ENCODE data around the gene MED29. TPM values are rescaled to one million over a fixed set of nuclear protein-coding genes. Genes with fewer than 3 reads are reported as not detected.

MED29 gene
- polyA plus RNA-seq, 2 of the 4 experiments (the other 2 are of a cell fraction), result 47.7 to 57.5 TPM

DNA sequence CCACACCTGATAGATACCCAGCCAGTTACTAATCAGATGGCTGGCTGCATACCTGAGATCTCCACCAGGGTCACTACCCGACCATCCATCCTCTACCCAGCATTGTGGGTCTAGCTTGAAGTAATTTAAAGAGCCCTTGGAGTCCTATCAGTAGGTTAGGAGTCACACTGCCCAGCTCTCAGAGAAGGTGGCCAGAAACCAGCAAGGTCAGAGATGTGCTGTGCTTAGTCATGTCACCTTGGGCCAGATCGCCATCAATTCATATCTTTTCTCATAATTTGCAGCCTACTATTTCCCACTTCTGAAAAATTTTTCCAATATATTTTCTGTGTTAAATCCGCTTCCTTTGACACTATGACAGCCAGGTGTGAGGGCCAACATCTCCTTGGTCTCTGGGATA is 35.1 kb upstream of the MED29 start:
- H3K27ac ChIP-seq, result no peak overlapping the region
- ChIA-PET POLR2A (no interaction called here), CTCF (interaction anchor here (0.6 to 5.2 kb wide), 13 partner anchors 9 to 380 kb away, joined by 3 to 31 read pairs (median 7); partner anchors contain the start of genes PLEKHG2 and SAMD4B)
- H3K4me3 ChIP-seq, result no peak overlapping the region
- no peak for FAIRE-seq
- 85% methylated on average over 3 of the region's 3 CpGs for WGBS (ENCODE audit: missing lambda C conversion rate)
- no peaks in the 10 kb centered on the region for H3K4me1 ChIP-seq
- no peak for TF ChIP-seq TFCP2L1 (CRISPR knock-in tag; IDR thresholded peaks at IDR 0.05)
- TF ChIP-seq, protein P1, sequence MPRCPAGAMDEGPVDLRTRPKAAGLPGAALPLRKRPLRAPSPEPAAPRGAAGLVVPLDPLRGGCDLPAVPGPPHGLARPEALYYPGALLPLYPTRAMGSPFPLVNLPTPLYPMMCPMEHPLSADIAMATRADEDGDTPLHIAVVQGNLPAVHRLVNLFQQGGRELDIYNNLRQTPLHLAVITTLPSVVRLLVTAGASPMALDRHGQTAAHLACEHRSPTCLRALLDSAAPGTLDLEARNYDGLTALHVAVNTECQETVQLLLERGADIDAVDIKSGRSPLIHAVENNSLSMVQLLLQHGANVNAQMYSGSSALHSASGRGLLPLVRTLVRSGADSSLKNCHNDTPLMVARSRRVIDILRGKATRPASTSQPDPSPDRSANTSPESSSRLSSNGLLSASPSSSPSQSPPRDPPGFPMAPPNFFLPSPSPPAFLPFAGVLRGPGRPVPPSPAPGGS (IDR thresholded peaks at IDR 0.05), result no peak
- TF ChIP-seq MAX (IDR thresholded peaks at IDR 0.05), result no peak
- no peak for TF ChIP-seq EP300 (IDR thresholded peaks at IDR 0.05)
- TF ChIP-seq BHLHE40 (IDR thresholded peaks at IDR 0.05; ENCODE audit: low read depth, low read length), result no peak
- no peaks in the 10 kb centered on the region for H3K9me3 ChIP-seq
- H3K4me2 ChIP-seq, result no peak overlapping the region
- ATAC-seq, result peak in 1 of 2 experiments; percentile 16; a peak in 2 of 6 replicates
- no peak for DNase-seq (ENCODE audit: low read depth in 1 of 2, low spot score in 1 of 2)

- no peak overlapping the region for H3K4me2 ChIP-seq
- CTCF ChIA-PET, result interaction anchor here (0.6 to 5.2 kb wide), 11 partner anchors 8 to 923 kb away, joined by 3 to 31 read pairs (median 6); partner anchors contain the start of gene SAMD4B
- no peak for FAIRE-seq
- H3K27ac ChIP-seq, result no peak overlapping the region
- H3K4me1 ChIP-seq, result no peaks in the 10 kb centered on the region
- no peak for TF ChIP-seq TP53 (CRISPR knock-in tag; IDR thresholded peaks at IDR 0.05)
- no peak for TF ChIP-seq FOXS1 (CRISPR knock-in tag; IDR thresholded peaks at IDR 0.05)
- TF ChIP-seq RAD21 (conservative IDR thresholded peaks at IDR 0.05 in 1 of 2, IDR thresholded peaks at IDR 0.05 in 1 of 2), result no peak
- no peak for TF ChIP-seq FOSL2 (IDR thresholded peaks at IDR 0.05)
- no peak for TF ChIP-seq FOSL2 (CRISPR knock-in tag; IDR thresholded peaks at IDR 0.05)
- no peak for TF ChIP-seq POLR2A (IDR thresholded peaks at IDR 0.05; ENCODE audit: low read length)
- TF ChIP-seq TFCP2L1 (CRISPR knock-in tag; IDR thresholded peaks at IDR 0.05), result no peak
- TF ChIP-seq MAZ (IDR thresholded peaks at IDR 0.05; ENCODE audit: borderline replicate concordance, low read depth, low read length), result no peak
- no peak for TF ChIP-seq RFX5 (IDR thresholded peaks at IDR 0.05)
- no peak for TF ChIP-seq CEBPB (IDR thresholded peaks at IDR 0.05)
- no peak for TF ChIP-seq BHLHE40 (IDR thresholded peaks at IDR 0.05; ENCODE audit: low read depth, low read length)
- TF ChIP-seq, protein P2, sequence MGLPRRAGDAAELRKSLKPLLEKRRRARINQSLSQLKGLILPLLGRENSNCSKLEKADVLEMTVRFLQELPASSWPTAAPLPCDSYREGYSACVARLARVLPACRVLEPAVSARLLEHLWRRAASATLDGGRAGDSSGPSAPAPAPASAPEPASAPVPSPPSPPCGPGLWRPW (IDR thresholded peaks at IDR 0.05), result no peak
- TF ChIP-seq KDM1A (IDR thresholded peaks at IDR 0.05; ENCODE audit: low read depth), result no peak
- no peak for TF ChIP-seq GATA3 (IDR thresholded peaks at IDR 0.05; ENCODE audit: borderline replicate concordance)
- TF ChIP-seq HEYL (CRISPR knock-in tag; IDR thresholded peaks at IDR 0.05), result no peak
- TF ChIP-seq ZFP36 (IDR thresholded peaks at IDR 0.05; ENCODE audit: borderline replicate concordance, partially characterized antibody), result no peak
- no peak for TF ChIP-seq CBX8 (IDR thresholded peaks at IDR 0.05)
- TF ChIP-seq, protein P3, sequence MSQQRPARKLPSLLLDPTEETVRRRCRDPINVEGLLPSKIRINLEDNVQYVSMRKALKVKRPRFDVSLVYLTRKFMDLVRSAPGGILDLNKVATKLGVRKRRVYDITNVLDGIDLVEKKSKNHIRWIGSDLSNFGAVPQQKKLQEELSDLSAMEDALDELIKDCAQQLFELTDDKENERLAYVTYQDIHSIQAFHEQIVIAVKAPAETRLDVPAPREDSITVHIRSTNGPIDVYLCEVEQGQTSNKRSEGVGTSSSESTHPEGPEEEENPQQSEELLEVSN (IDR thresholded peaks at IDR 0.05; ENCODE audit: borderline replicate concordance, low read depth), result no peak
- 94% methylated on average over 18 of the region's 18 CpGs for WGBS (ENCODE audit: missing lambda C conversion rate)
- DNase-seq (ENCODE audit: low read depth in 1 of 2, low spot score in 1 of 2), result no peak
- POLR2A ChIA-PET, result interaction anchor here (1.0 kb wide), 1 partner anchor 34 kb away, joined by 3 read pairs; the partner anchor contains the start of genes MED29 and PAF1
- ATAC-seq, result no peak; a peak in 1 of 6 replicates
- no peaks in the 10 kb centered on the region for H3K9me3 ChIP-seq
- H3K4me3 ChIP-seq, result no peak overlapping the region
Observed at GRCh38 chr19:39356647-39357046, 34.5 kb upstream of the MED29 start.

GRCh38 chr19:39359026-39359425 is 32.2 kb upstream of the MED29 start:
- WGBS (ENCODE audit: missing lambda C conversion rate), result 93% methylated on average over 3 of the region's 3 CpGs

More at GRCh38 chr19:39359026-39359425, 32.2 kb upstream of the MED29 start:
- Histone ChIP-seq H3K4me2 (no peak overlapping the region), H3K4me1 (no peaks in the 10 kb centered on the region), H3K4me3 (no peak overlapping the region), H3K27ac (no peak overlapping the region), H3K9me3 (no peaks in the 10 kb centered on the region)
- no peak for TF ChIP-seq HEYL (CRISPR knock-in tag; IDR thresholded peaks at IDR 0.05)
- no peak for TF ChIP-seq USF2 (IDR thresholded peaks at IDR 0.05)
- no peak for TF ChIP-seq SREBF2 (IDR thresholded peaks at IDR 0.05)
- TF ChIP-seq RNF2 (IDR thresholded peaks at IDR 0.05; ENCODE audit: borderline replicate concordance, low read depth), result no peak
- TF ChIP-seq POLR2A (IDR thresholded peaks at IDR 0.05; ENCODE audit: low read length), result no peak
- TF ChIP-seq ZFP36 (IDR thresholded peaks at IDR 0.05; ENCODE audit: borderline replicate concordance, partially characterized antibody), result no peak
- no peak for TF ChIP-seq POLR2AphosphoS2 (conservative IDR thresholded peaks at IDR 0.05; ENCODE audit: low read length)
- TF ChIP-seq CEBPB (IDR thresholded peaks at IDR 0.05), result no peak
- no peak for TF ChIP-seq TP53 (CRISPR knock-in tag; IDR thresholded peaks at IDR 0.05)
- TF ChIP-seq SMC3 (IDR thresholded peaks at IDR 0.05), result no peak
- TF ChIP-seq RAD21 (conservative IDR thresholded peaks at IDR 0.05 in 1 of 2, IDR thresholded peaks at IDR 0.05 in 1 of 2), result no peak
- TF ChIP-seq JUN (IDR thresholded peaks at IDR 0.05), result no peak
- no peak for TF ChIP-seq KDM1A (IDR thresholded peaks at IDR 0.05; ENCODE audit: low read depth)
- TF ChIP-seq RARB (CRISPR knock-in tag; IDR thresholded peaks at IDR 0.05), result no peak
- TF ChIP-seq EHMT2 (IDR thresholded peaks at IDR 0.05; ENCODE audit: low read depth), result no peak
- TF ChIP-seq FOXS1 (CRISPR knock-in tag; IDR thresholded peaks at IDR 0.05), result no peak
- TF ChIP-seq, protein P3 (IDR thresholded peaks at IDR 0.05; ENCODE audit: borderline replicate concordance, low read depth), result no peak
- no peak for TF ChIP-seq EP300 (IDR thresholded peaks at IDR 0.05)
- no peak for TF ChIP-seq BHLHE40 (IDR thresholded peaks at IDR 0.05; ENCODE audit: low read depth, low read length)
- TF ChIP-seq CBX8 (IDR thresholded peaks at IDR 0.05), result no peak
- no peak for DNase-seq (ENCODE audit: low read depth in 1 of 2, low spot score in 1 of 2)
- no peak for FAIRE-seq
- no peak for ATAC-seq
- CTCF ChIA-PET, result interaction anchor here (0.8 to 4.2 kb wide), 10 partner anchors 8 to 307 kb away, joined by 3 to 18 read pairs (median 4); partner anchors contain the start of gene PLEKHG2
- POLR2A ChIA-PET, result interaction anchor here (0.6 to 1.0 kb wide), 2 partner anchors 8 to 17 kb away, joined by 3 to 5 read pairs; partner anchors contain the start of gene SAMD4B
